WTC11 (cell line): ENCODE results near the gene HAUS8.

Experiments used
- ATF2 ChIP-seq: sonication (generic); formaldehyde crosslinking; IDR thresholded peaks from 2 replicates; pipeline ENCODE4 v1.8.1; 2022; ENCODE audit warnings: low read depth, missing genetic modification reagents, borderline replicate concordance
- ATF6 ChIP-seq: sonication (generic); formaldehyde crosslinking; IDR thresholded peaks from 2 replicates; pipeline ENCODE4 v1.8.1; 2023; ENCODE audit warnings: mild to moderate bottlenecking, missing genetic modification reagents
- CREM ChIP-seq: sonication (generic); formaldehyde crosslinking; IDR thresholded peaks from 2 replicates; pipeline ENCODE4 v1.8.1; 2022; ENCODE audit warnings: mild to moderate bottlenecking, missing genetic modification reagents, moderate library complexity
- CTCF ChIP-seq: fragments of 200-600 bp; IDR thresholded peaks from 2 replicates; pipeline ENCODE4 v1.8.0; 2022; ENCODE audit warnings: antibody characterized with exemption
- E2F1 ChIP-seq: sonication (generic); formaldehyde crosslinking; IDR thresholded peaks from 2 replicates; pipeline ENCODE4 v1.8.0; 2022; ENCODE audit warnings: mild to moderate bottlenecking, missing genetic modification reagents
- E2F4 ChIP-seq: sonication (generic); formaldehyde crosslinking; IDR thresholded peaks from 2 replicates; pipeline ENCODE4 v1.8.1; 2022; ENCODE audit warnings: low read depth, mild to moderate bottlenecking, moderate library complexity, missing genetic modification reagents, borderline replicate concordance
- FOXP1 ChIP-seq: sonication (generic); formaldehyde crosslinking; IDR thresholded peaks from 2 replicates; pipeline ENCODE4 v1.8.0; 2022; ENCODE audit warnings: missing genetic modification reagents, mild to moderate bottlenecking, moderate library complexity, borderline replicate concordance
- IRF1 ChIP-seq: sonication (generic); formaldehyde crosslinking; IDR thresholded peaks from 2 replicates; pipeline ENCODE4 v1.8.0; 2023; ENCODE audit warnings: missing genetic modification reagents
- PREB ChIP-seq: sonication (generic); formaldehyde crosslinking; IDR thresholded peaks from 2 replicates; pipeline ENCODE4 v1.8.1; 2022; ENCODE audit warnings: mild to moderate bottlenecking, missing genetic modification reagents, moderate library complexity, borderline replicate concordance
- SP1 ChIP-seq: sonication (generic); formaldehyde crosslinking; conservative IDR thresholded peaks from 2 replicates; pipeline ENCODE4 v1.8.1; 2022; ENCODE audit warnings: missing genetic modification reagents
- USF1 ChIP-seq: sonication (generic); formaldehyde crosslinking; IDR thresholded peaks from 2 replicates; pipeline ENCODE4 v1.8.0; 2022; ENCODE audit warnings: mild to moderate bottlenecking, missing genetic modification reagents
- ZNF317 ChIP-seq: sonication (generic); formaldehyde crosslinking; IDR thresholded peaks from 2 replicates; pipeline ENCODE4 v1.8.1; 2023; ENCODE audit warnings: low read depth, mild to moderate bottlenecking, moderate library complexity, missing genetic modification reagents, borderline replicate concordance

- no peak for TF ChIP-seq PREB
- TF ChIP-seq E2F4 (CRISPR knock-in tag): no peak
- no peak for TF ChIP-seq IRF1 (CRISPR knock-in tag)
- peak; percentile 30; the same call in 1 of the 2 replicates for TF ChIP-seq CTCF
- no peak for TF ChIP-seq E2F1 (CRISPR knock-in tag)
- TF ChIP-seq ATF2 (CRISPR knock-in tag): no peak
- TF ChIP-seq ZNF317 (CRISPR knock-in tag): no peak
- TF ChIP-seq USF1 (CRISPR knock-in tag): no peak
- no peak for TF ChIP-seq SP1
- TF ChIP-seq FOXP1: no peak
- no peak for TF ChIP-seq ATF6 (CRISPR knock-in tag)
- no peak for TF ChIP-seq CREM (CRISPR knock-in tag)
Observed at GRCh38 chr19:17005000-17005399, 70.3 kb downstream of the HAUS8 start.
